GM12878 (cell line): Measurements from ENCODE around the gene ARHGAP26. TPM values are rescaled to one million over a fixed set of nuclear protein-coding genes. Genes with fewer than 3 reads are reported as not detected.
A peak's percentile ranks its signal among the peaks of the same experiment; 100 is the strongest.

Source experiments
- ATAC-seq: fragments of 200-7000 bp; cut with Tn5 transposase; 3 replicates; pipeline ENCODE4 v1.9.1; 2020; ENCODE audit warnings: mild to moderate bottlenecking, moderate library complexity
- BruUV-seq: library from RNA; stranded (reverse); fragments of 400-500 nt; replicated peaks from 2 replicates; lab custom pipeline; 2021; lab: Mats Ljungman, UMichigan
- CTCF ChIA-PET: fragments of 300-600 bp; sonication (Branson Sonifier 250); formaldehyde crosslinking; extraction: SDS; loops from one replicate; lab custom pipeline; 2021; ENCODE audit warnings: inconsistent platforms; lab: Yijun Ruan, JAX
- POLR2A ChIA-PET: fragments of 350-600 bp; formaldehyde crosslinking; extraction: SDS; loops from one replicate; lab custom pipeline; 2021; ENCODE audit warnings: inconsistent platforms; lab: Charles Lee
- RAD21 ChIA-PET: fragments of 300-600 bp; sonication (Branson Sonifier 250); formaldehyde crosslinking; loops from one replicate; lab custom pipeline; 2023; ENCODE audit warnings: antibody characterized with exemption; ENCODE audit not compliant: unreplicated experiment; lab: Charles Lee
- SMC1A ChIA-PET: fragments of 300-600 bp; sonication (Branson Sonifier 250); formaldehyde crosslinking; loops from one replicate; lab custom pipeline; 2023; ENCODE audit not compliant: unreplicated experiment, uncharacterized antibody; lab: Charles Lee
- DNase-seq: peaks from one replicate; pipeline ENCODE4 v3.0.0-alpha.2; 2011; ENCODE audit warnings: low read depth, low spot score
- FAIRE-seq: peaks from 3 replicates; lab custom pipeline; 2011; peaks lifted over from hg19 to GRCh38; lab: Jason Lieb, UNC
- H2AFZ ChIP-seq: 2 replicates; pipeline ENCODE4 v1.6.0; 2011; ENCODE audit warnings: low read depth, low read length, control low read depth; ENCODE audit not compliant: control insufficient read depth
- H3K27ac ChIP-seq: 2 replicates; pipeline ENCODE4 v1.5.1; 2011; ENCODE audit warnings: control low read depth; ENCODE audit not compliant: control insufficient read depth, insufficient read depth
- H3K27me3 ChIP-seq, 2 experiments: replicated peaks in 1 of 2; 2 replicates each; pipeline versions ENCODE4 v1.6.0 to v1.6.1; 2011; ENCODE audit warnings: low read length in 1 of 2; ENCODE audit not compliant: control insufficient read depth in 2 of 2, insufficient read depth in 2 of 2
- H3K36me3 ChIP-seq, 2 experiments: 2 replicates each; pipeline ENCODE4 v1.5.1; 2011; ENCODE audit warnings: low read length in 1 of 2; ENCODE audit not compliant: control insufficient read depth in 2 of 2, insufficient read depth in 2 of 2
- H3K4me1 ChIP-seq: 2 replicates; pipeline ENCODE4 v1.6.1; 2011; ENCODE audit warnings: mild to moderate bottlenecking, low read length, moderate library complexity, mixed read lengths; ENCODE audit not compliant: control insufficient read depth, insufficient read depth
- H3K4me2 ChIP-seq: 2 replicates; pipeline ENCODE4 v1.6.0; 2011; ENCODE audit warnings: control low read depth; ENCODE audit not compliant: control insufficient read depth, insufficient read depth
- H3K4me3 ChIP-seq: fragments of 200-600 bp; sonication (generic); 2 replicates; pipeline ENCODE4 v1.5.1; 2016
- H3K79me2 ChIP-seq: 2 replicates; pipeline ENCODE4 v1.6.0; 2011; ENCODE audit warnings: low read length; ENCODE audit not compliant: control insufficient read depth, insufficient read depth
- H3K9ac ChIP-seq: 2 replicates; pipeline ENCODE4 v1.8.0; 2011; ENCODE audit warnings: low read length, control low read depth, mixed read lengths; ENCODE audit not compliant: control insufficient read depth, insufficient read depth
- H3K9me3 ChIP-seq: replicated peaks from 3 replicates; pipeline ENCODE4 v1.5.1; 2011; ENCODE audit warnings: mild to moderate bottlenecking, low read length; ENCODE audit not compliant: control insufficient read depth, insufficient read depth
- H4K20me1 ChIP-seq: 2 replicates; pipeline ENCODE4 v1.6.0; 2011; ENCODE audit not compliant: control insufficient read depth, insufficient read depth
- CEBPB ChIP-seq, 2 experiments: fragments of 150-350 bp in 1 of 2; IDR thresholded peaks; 2 replicates each; pipeline ENCODE4 v1.6.1; 2012 to 2014; ENCODE audit warnings: low read depth in 2 of 2, low read length in 2 of 2, borderline replicate concordance in 1 of 2, inconsistent platforms in 1 of 2
- CHD2 ChIP-seq: IDR thresholded peaks from 2 replicates; pipeline ENCODE4 v1.6.1; 2011; ENCODE audit warnings: low read depth, low read length, improper control_type of control experiment, borderline replicate concordance
- ESRRA ChIP-seq: IDR thresholded peaks from 2 replicates; pipeline ENCODE4 v1.6.1; 2012; ENCODE audit warnings: mild to moderate bottlenecking, low read length, improper control_type of control experiment
- FOXM1 ChIP-seq: IDR thresholded peaks from 2 replicates; pipeline ENCODE4 v1.6.1; 2012; ENCODE audit warnings: low read depth, mild to moderate bottlenecking, inconsistent platforms, low read length, moderate library complexity
- POLR2A ChIP-seq: IDR thresholded peaks from 2 replicates; pipeline ENCODE4 v1.6.1; 2011; ENCODE audit warnings: low read depth, mild to moderate bottlenecking, low read length
- POLR2AphosphoS5 ChIP-seq: IDR thresholded peaks from 2 replicates; pipeline ENCODE4 v1.6.1; 2011; ENCODE audit warnings: mild to moderate bottlenecking, low read length, inconsistent platforms
- SREBF2 ChIP-seq: IDR thresholded peaks from 2 replicates; pipeline ENCODE4 v1.6.1; 2012; ENCODE audit warnings: mild to moderate bottlenecking, low read length
- WGBS: methylation state at CpG from one replicate; pipeline ENCODE4 v1.1.6; 2016; ENCODE audit warnings: low lambda C conversion rate; ENCODE audit not compliant: insufficient replicate concordance, insufficient coverage; ENCODE audit errors: missing lambda C conversion rate; 5-methylcytosine and 5-hydroxymethylcytosine counted together
- in situ Hi-C: fragments of 300-500 bp; cut with MboI; formaldehyde crosslinking; loops from 9 replicates; pipeline ENCODE4 v1.14.3; 2018; ENCODE audit warnings: mixed read lengths
- intact Hi-C: fragments of 100-400 bp; cut with micrococcal nuclease; formaldehyde crosslinking; loops from one replicate; pipeline ENCODE4 v1.14.2; 2022; ENCODE audit not compliant: unreplicated experiment
- polyA plus RNA-seq, 11 experiments: library from polyadenylated mRNA; depleted of rRNA in 4 of 11; unstranded in 6 of 11; stranded (reverse) in 5 of 11; fragments of >200 nt; fragmentation: Nextera tagmentation in 4 of 11; fragmentation: Illumina TruSeq in 1 of 11; extraction: Ambion mirVana in 4 of 11; extraction: Trizol in 1 of 11; gene quantifications; 1 replicate in 1 of 11; 2 replicates in 10 of 11; pipeline versions ENCODE4 v1.2.1 to v1.2.3, GENCODE V29; 2011 to 2016; ENCODE audit warnings: inconsistent platforms in 2 of 11, missing spikeins in 2 of 11, low read depth in 1 of 11
- total RNA-seq, 4 experiments: library from RNA; depleted of rRNA in 3 of 4; stranded (reverse); fragments of >200 nt in 3 of 4; fragmentation: Illumina TruSeq in 1 of 4; extraction: Trizol in 1 of 4; gene quantifications; 2 replicates each; pipeline versions ENCODE4 v1.2.1 to v1.2.3, GENCODE V29; 2013 to 2021

ARHGAP26 gene
- total and polyA plus RNA-seq, 10 of the 15 experiments (the other 5 are each of a cell fraction or from before 2014, with no cell fraction given) = 9.4 to 41.5 (median 19.3) TPM

GRCh38 chr5:143057580-143057999 is 287.4 kb downstream of the ARHGAP26 start (continued):
- TF ChIP-seq CHD2 (peak; percentile 41; the same call in 1 of the 2 replicates), CEBPB (IDR thresholded peaks at IDR 0.05; ENCODE audit: borderline replicate concordance in 1 of 2, low read depth in 2 of 2, low read length in 2 of 2) (peak; percentile 69 to 87), POLR2A (peak; percentile 54; the same call in 1 of the 2 replicates), SREBF2 (no peak)

GRCh38 chr5:143059355-143059754 is 289.2 kb downstream of the ARHGAP26 start:
- Histone ChIP-seq H4K20me1 (no peaks in the 10 kb centered on the region), H3K4me3 (no peak overlapping the region), H3K9ac (no peak overlapping the region), H3K27me3 (no peaks in the 10 kb centered on the region), H3K36me3 (peaks cover 3 to 6% of the 10 kb centered on the region in 2 experiments; a peak in 1 of 4 replicates), H3K9me3 (no peaks in the 10 kb centered on the region), H2AFZ (no peak overlapping the region), H3K4me2 (peak overlapping the region; percentile 94), H3K27ac (peak overlapping the region; percentile 100), H3K4me1 (peaks cover 39% of the 10 kb centered on the region), H3K79me2 (peaks cover 49% of the 10 kb centered on the region)
- ChIA-PET CTCF (interaction anchor here (0.5 to 2.0 kb wide), 5 partner anchors 12 to 1127 kb away, joined by 3 to 4 read pairs (median 3); no protein-coding TSS in a partner anchor), RAD21 (interaction anchor here (0.8 to 19.7 kb wide), 13 partner anchors 35 to 345 kb away, joined by 3 to 337 read pairs (median 3); no protein-coding TSS in a partner anchor), SMC1A (interaction anchor here (0.6 to 19.4 kb wide), 9 partner anchors 24 to 148 kb away, joined by 3 to 441 read pairs (median 10); no protein-coding TSS in a partner anchor), POLR2A (interaction anchor here (0.8 to 1.8 kb wide), 5 partner anchors 10 to 55 kb away, joined by 3 to 6 read pairs (median 4); no protein-coding TSS in a partner anchor)
- no TSS peak for BruUV-seq
- no peak for ATAC-seq
- FAIRE-seq = no peak
- no peak for DNase-seq
- TF ChIP-seq POLR2AphosphoS5 = 0 out of 2 replicates have a peak, but pooled peaks have one; percentile 10
- TF ChIP-seq ESRRA = no peak
- TF ChIP-seq FOXM1 = no peak
- intact Hi-C loops (loop anchor here (10.0 kb wide), 1 partner anchor 55 kb away; no protein-coding TSS in a partner anchor), in situ Hi-C loops (loop anchor here (5.0 kb wide), 1 partner anchor 148 kb away; no protein-coding TSS in a partner anchor)
- WGBS = 85% methylated on average over 1 of the region's 1 CpG
